HepG2 (cell line): ENCODE data around the gene ARHGEF7. TPM values are rescaled to one million over a fixed set of nuclear protein-coding genes. Genes with fewer than 3 reads are reported as not detected.

Source experiments
- ATAC-seq: fragments of 200-7000 bp; cut with Tn5 transposase; 3 replicates; pipeline ENCODE4 v1.9.1; 2020; ENCODE audit warnings: mild to moderate bottlenecking, moderate library complexity
- BruUV-seq: library from RNA; stranded (reverse); fragments of 400-500 nt; replicated peaks from 2 replicates; lab custom pipeline; 2021; lab: Mats Ljungman, UMichigan
- CTCF ChIA-PET: fragments of 300-600 bp; formaldehyde crosslinking; extraction: SDS; loops from one replicate; lab custom pipeline; 2021; ENCODE audit warnings: low total read pairs, inconsistent platforms, low intra/inter-chr PET ratio; lab: Yijun Ruan, JAX
- POLR2A ChIA-PET: fragments of 350-600 bp; sonication (Branson Sonifier 250); formaldehyde crosslinking; loops from one replicate; lab custom pipeline; 2020; ENCODE audit warnings: antibody characterized with exemption, inconsistent platforms; lab: Yijun Ruan, JAX
- DNase-seq: peaks from one replicate; pipeline ENCODE4 v3.0.0-alpha.2; 2015; ENCODE audit warnings: low spot score
- FAIRE-seq: peaks from 3 replicates; lab custom pipeline; 2011; peaks lifted over from hg19 to GRCh38; lab: Jason Lieb, UNC
- H2AFZ ChIP-seq: one replicate; pipeline ENCODE4 v1.6.1; 2011; ENCODE audit warnings: low read length, inconsistent platforms
- H3K27ac ChIP-seq: fragments of 300-600 bp; 3 replicates; pipeline ENCODE4 v1.8.0; 2011; ENCODE audit warnings: mixed run types, mild to moderate bottlenecking, mixed read lengths, low read length, inconsistent platforms; ENCODE audit not compliant: insufficient read depth; ENCODE audit errors: extremely low read length
- H3K27me3 ChIP-seq, 2 experiments: fragments of 200-600 bp in 1 of 2; 2 replicates in 1 of 2; 3 replicates in 1 of 2; pipeline versions ENCODE4 v1.6.0 to v1.8.0; 2011; ENCODE audit warnings: low read length in 2 of 2, mild to moderate bottlenecking in 2 of 2, moderate library complexity in 2 of 2, inconsistent platforms in 1 of 2; ENCODE audit not compliant: insufficient read depth in 2 of 2, control insufficient read depth in 1 of 2
- H3K36me3 ChIP-seq, 2 experiments: fragments of 200-600 bp in 1 of 2; replicated peaks in 1 of 2; 2 replicates in 1 of 2; 3 replicates in 1 of 2; pipeline versions ENCODE4 v1.5.1 to v1.8.0; 2011; ENCODE audit warnings: low read length in 2 of 2, inconsistent platforms in 1 of 2; ENCODE audit not compliant: insufficient read depth in 2 of 2, control insufficient read depth in 1 of 2
- H3K4me1 ChIP-seq: 2 replicates; pipeline ENCODE4 v1.5.1; 2012; ENCODE audit warnings: low read length, inconsistent platforms; ENCODE audit not compliant: insufficient read depth
- H3K4me2 ChIP-seq: 2 replicates; pipeline ENCODE4 v1.6.0; 2011; ENCODE audit warnings: low read depth, low read length, inconsistent platforms
- H3K4me3 ChIP-seq, 3 experiments: fragments of 200-600 bp in 1 of 3; sonication (generic), shearing (Covaris generic) in 1 of 3; replicated peaks in 1 of 3; 2 replicates each; pipeline ENCODE4 v1.5.1; 2011 to 2016; ENCODE audit warnings: low read length in 3 of 3, inconsistent platforms in 2 of 3, low read depth in 2 of 3, mild to moderate bottlenecking in 2 of 3, control low read depth in 1 of 3, mixed read lengths in 1 of 3; ENCODE audit not compliant: insufficient read depth in 1 of 3
- H3K79me2 ChIP-seq: one replicate; pipeline ENCODE4 v1.6.1; 2011; ENCODE audit warnings: low read length, inconsistent platforms; ENCODE audit not compliant: insufficient read depth
- H3K9ac ChIP-seq: 2 replicates; pipeline ENCODE4 v1.6.0; 2011; ENCODE audit warnings: mild to moderate bottlenecking, low read depth, low read length, inconsistent platforms; ENCODE audit not compliant: insufficient read depth
- H3K9me3 ChIP-seq: 2 replicates; pipeline ENCODE4 v1.5.1; 2012; ENCODE audit warnings: mild to moderate bottlenecking, low read length
- H4K20me1 ChIP-seq: 2 replicates; pipeline ENCODE4 v1.6.0; 2011; ENCODE audit warnings: inconsistent platforms, mild to moderate bottlenecking, low read length, moderate library complexity; ENCODE audit not compliant: insufficient read depth
- CCDC6 ChIP-seq: sonication (generic); formaldehyde crosslinking; IDR thresholded peaks from 2 replicates; pipeline ENCODE4 v1.8.1; 2022; ENCODE audit warnings: mild to moderate bottlenecking, missing genetic modification reagents, moderate library complexity
- KDM2A ChIP-seq: sonication (generic); formaldehyde crosslinking; IDR thresholded peaks from 2 replicates; pipeline ENCODE4 v1.4.0; 2020; ENCODE audit warnings: low read depth, missing genetic modification reagents, borderline replicate concordance
- KDM5B ChIP-seq: sonication (generic); formaldehyde crosslinking; IDR thresholded peaks from 2 replicates; pipeline ENCODE4 v1.4.0; 2020; ENCODE audit warnings: missing genetic modification reagents, mild to moderate bottlenecking, borderline replicate concordance
- SP5 ChIP-seq: IDR thresholded peaks from 2 replicates; pipeline ENCODE4 v1.6.1; 2016; ENCODE audit warnings: low read depth, borderline replicate concordance
- STAT6 ChIP-seq: sonication (generic); formaldehyde crosslinking; IDR thresholded peaks from 2 replicates; pipeline ENCODE4 v1.4.0; 2020; ENCODE audit warnings: missing genetic modification reagents, mild to moderate bottlenecking, borderline replicate concordance
- ZNF543 ChIP-seq: sonication (generic); formaldehyde crosslinking; IDR thresholded peaks from 2 replicates; pipeline ENCODE4 v1.4.0; 2020; ENCODE audit warnings: mild to moderate bottlenecking, missing genetic modification reagents
- ZNF629 ChIP-seq: sonication (generic); formaldehyde crosslinking; conservative IDR thresholded peaks from 2 replicates; pipeline ENCODE4 v1.5.0; 2020; ENCODE audit warnings: missing genetic modification reagents
- WGBS: methylation state at CpG from one replicate; pipeline ENCODE4 v1.1.6; 2017; ENCODE audit warnings: low lambda C conversion rate; 5-methylcytosine and 5-hydroxymethylcytosine counted together
- in situ Hi-C: cut with HindIII; loops from 2 replicates; pipeline ENCODE4 v1.10.0; 2017; ENCODE audit warnings: low pct_unique_long_range_greater_than_20kb; ENCODE audit not compliant: extremely low pct_ligation_motif_present
- intact Hi-C: fragments of 100-400 bp; cut with micrococcal nuclease; formaldehyde crosslinking; loops from one replicate; pipeline ENCODE4 v1.10.0; 2022; ENCODE audit not compliant: unreplicated experiment
- polyA plus RNA-seq, 8 experiments: library from polyadenylated mRNA; depleted of rRNA in 3 of 8; stranded (reverse) in 7 of 8; unstranded in 1 of 8; fragments of >200 nt; fragmentation: Illumina TruSeq in 4 of 8; extraction: Trizol in 4 of 8; gene quantifications; 2 replicates each; pipeline versions ENCODE4 v1.2.1 to v1.2.3, GENCODE V29; 2011 to 2016; ENCODE audit warnings: low read depth in 4 of 8, missing spikeins in 1 of 8, mixed read lengths in 1 of 8; ENCODE audit not compliant: insufficient read depth in 1 of 8
- total RNA-seq, 5 experiments: library from RNA; depleted of rRNA; stranded (reverse); fragments of >200 nt; fragmentation: Illumina TruSeq; extraction: Trizol; gene quantifications; 2 replicates each; pipeline ENCODE4 v1.2.3, GENCODE V29; 2016; ENCODE audit warnings: low read depth in 1 of 5

The ARHGEF7 gene
- total and polyA plus RNA-seq, 2 of the 13 experiments (the other 11 are each of a cell fraction or from before 2014, with no cell fraction given) = 15.7 to 22.3 TPM

- Histone ChIP-seq H2AFZ (no peak overlapping the region), H3K4me1 (no peaks in the 10 kb centered on the region), H3K36me3 (peaks cover 13 to 55% of the 10 kb centered on the region in 2 experiments; a peak in 4 of 5 replicates), H3K9me3 (no peaks in the 10 kb centered on the region), H3K27ac (no peak overlapping the region), H3K27me3 (no peaks in the 10 kb centered on the region), H3K79me2 (no peaks in the 10 kb centered on the region), H3K4me2 (no peak overlapping the region), H4K20me1 (no peaks in the 10 kb centered on the region), H3K9ac (no peak overlapping the region), H3K4me3 (no peak overlapping the region)
- DNase-seq (no peak), FAIRE-seq (no peak), ATAC-seq (no peak)
- in situ Hi-C loops (no loop called here), intact Hi-C loops (no loop called here)
- WGBS = 96% methylated on average over 13 of the region's 13 CpGs
- POLR2A ChIA-PET = no interaction called here
- TF ChIP-seq KDM2A (CRISPR knock-in tag) (no peak), SP5 (CRISPR knock-in tag) (no peak), ZNF543 (CRISPR knock-in tag) (no peak), CCDC6 (CRISPR knock-in tag) (no peak), STAT6 (no peak), KDM5B (CRISPR knock-in tag) (no peak), ZNF629 (CRISPR knock-in tag) (no peak)
- CTCF ChIA-PET = no interaction called here
- no TSS peak for BruUV-seq
These were observed 177.8 kb downstream of the ARHGEF7 start for GRCh38 chr13:111292710-111293485.
